HG02981 (cell line): ENCODE data around the gene AGPAT4.
"Not testable (repeated sequence)": the region's sequence is repeated elsewhere in the genome, so short reads cannot be mapped to it uniquely, and the experiment has no call there.

Experiments
- ATAC-seq: cut with Tn5 transposase; IDR thresholded peaks from one replicate; pipeline ENCODE4 v1.9.1; 2021; ENCODE audit warnings: mild to moderate bottlenecking, moderate library complexity; ENCODE audit not compliant: unreplicated experiment

Gene AGPAT4

DNA sequence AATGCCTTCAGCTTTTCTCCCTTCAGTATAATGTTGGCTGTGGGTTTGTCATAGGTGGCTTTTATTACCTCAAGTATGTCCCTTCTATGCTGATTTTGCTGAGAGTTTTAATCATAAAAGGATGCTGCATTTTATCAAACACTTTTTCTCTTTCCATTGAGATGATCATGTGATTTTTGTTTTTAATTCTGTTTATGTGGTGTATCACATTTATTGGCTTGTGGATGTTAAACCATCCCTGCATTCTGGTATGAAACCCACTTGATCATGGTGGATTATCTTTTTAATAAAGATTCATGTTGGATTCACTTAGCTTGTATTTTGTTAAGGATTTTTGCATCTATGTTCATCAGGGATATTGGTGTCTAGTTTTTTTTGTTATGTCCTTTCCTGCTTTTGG is 150.5 kb downstream of the AGPAT4 start:
- not testable (repeated sequence) for ATAC-seq

DNA sequence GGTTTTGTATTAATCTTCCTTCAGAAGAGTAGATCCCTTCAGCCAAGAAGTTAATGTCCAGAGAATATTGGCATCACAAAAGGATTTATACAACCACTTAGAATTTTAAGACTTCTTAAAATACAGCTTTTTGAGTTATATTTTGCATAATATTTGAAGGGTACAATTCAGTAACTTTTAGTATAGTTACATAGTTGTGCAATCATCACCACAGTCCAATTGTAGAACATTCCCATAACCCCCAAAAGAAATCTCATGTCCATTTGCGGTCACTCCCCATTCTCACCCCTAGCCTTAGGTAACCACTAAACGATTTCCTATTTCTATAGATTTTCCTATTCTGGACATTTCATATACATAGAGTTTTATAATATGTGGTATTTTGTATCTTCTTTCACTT is 155.9 kb downstream of the AGPAT4 start:
- ATAC-seq = no peak

DNA sequence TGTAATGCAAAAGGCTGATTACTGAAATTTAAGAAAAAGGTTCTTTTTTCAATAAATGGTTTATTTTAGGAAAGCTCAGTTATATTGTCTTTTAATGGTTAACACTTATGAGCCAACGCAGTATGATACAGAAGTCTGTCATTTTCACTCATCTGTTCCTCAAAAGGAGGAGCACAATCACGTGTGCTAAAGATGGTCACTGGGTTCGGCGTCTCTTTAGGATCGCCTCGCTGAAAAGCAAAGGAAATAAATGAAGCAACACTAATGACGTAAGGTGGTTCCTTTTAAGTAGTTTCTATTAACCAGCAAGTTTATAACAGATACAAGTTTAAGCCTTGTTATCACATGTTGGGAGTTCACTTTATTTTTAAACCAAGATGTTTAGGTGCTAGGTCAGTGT is 156.6 kb downstream of the AGPAT4 start:
- ATAC-seq = no peak

DNA sequence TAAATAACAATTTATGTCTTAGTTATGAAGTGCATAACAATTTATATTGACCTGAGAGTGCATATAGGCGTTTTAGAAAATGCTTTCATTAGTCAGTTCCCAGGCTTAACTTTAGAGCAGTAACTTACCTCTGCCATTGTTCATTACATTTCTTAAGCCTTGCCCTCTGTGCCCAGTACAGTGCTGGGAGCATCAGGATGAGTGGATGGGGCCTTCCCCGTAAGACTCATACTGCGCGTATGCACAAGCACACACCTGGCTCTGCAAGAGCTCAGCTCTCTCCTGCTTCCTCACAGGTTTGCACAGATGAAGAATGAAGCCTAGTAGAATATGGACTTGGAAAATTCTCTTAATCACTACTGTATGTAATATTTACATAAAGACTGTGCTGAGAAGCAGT is 157.3 kb downstream of the AGPAT4 start:
- ATAC-seq = no peak

DNA sequence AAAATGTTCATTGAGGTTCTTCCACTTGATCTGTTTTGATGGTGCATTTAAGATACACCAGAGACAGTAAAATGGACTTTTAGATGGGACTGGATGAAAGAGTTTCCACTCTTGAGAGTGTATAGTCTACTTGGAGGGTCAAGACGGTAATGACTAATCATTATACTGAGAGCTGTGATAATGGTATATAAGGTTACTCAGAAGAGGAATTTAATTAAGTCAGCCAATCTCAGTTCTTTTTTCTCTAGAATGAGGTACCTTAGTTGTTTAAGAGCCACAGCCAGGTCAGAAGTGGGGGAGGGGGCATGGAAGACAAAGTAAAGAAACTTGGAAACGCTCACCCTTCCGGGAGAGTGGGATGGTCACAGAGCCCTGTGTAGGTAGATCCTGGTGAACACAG is 158.4 kb downstream of the AGPAT4 start:
- ATAC-seq = no peak

DNA sequence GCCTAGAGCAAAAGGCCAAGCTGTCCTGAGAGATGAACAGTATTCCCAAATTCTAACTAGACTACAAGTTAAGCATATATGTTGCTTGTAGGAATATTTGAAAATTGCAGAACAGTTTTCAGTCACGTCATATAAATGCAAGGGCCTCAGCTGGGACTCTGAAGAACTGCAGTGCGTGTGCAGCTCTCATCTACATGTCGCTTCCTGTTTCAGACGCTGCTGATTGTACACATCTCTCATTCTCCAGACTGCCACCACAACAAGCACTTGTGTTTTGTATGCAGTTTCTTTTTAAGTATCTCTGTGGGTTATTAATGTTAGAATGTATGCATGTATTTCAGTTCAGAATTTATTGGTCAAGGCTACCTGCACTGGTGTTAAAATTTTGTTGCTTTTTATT is 162.6 kb downstream of the AGPAT4 start:
- ATAC-seq = no peak

DNA sequence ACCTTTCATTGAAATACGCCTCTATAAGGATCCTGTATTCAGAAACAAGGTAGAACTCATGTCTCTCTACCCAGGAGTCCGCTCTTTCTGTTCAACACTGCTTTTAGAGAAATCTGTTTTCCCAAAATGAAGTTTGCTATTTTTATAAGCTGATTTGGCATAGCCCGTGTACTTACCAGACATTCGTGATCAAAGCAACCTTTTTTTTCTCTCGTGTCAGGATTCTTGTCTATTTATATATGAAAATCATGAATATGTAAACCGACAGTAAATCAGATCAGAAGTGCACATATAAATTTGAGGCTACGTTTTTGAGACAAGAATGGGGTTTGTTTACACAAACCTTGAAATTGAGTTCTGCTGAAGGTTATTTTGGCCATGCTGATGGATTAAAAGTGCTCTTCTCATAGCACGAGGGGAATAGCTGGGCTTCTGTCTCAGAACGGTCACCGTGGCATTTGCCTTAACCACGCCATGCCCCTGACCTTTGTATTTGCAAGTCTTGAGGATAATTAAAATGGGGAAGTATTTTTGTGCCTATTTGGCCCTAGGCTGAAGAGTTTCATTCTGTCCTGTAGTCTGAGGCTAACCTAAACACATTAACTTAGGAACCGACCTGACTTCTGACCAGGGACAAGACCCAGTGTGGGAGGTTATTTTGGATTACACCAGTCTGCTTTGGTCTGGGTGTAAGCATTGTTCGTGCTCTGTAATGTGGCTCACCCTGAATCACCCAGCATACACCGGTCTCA is 163.7 kb downstream of the AGPAT4 start:
- ATAC-seq = no peak

DNA sequence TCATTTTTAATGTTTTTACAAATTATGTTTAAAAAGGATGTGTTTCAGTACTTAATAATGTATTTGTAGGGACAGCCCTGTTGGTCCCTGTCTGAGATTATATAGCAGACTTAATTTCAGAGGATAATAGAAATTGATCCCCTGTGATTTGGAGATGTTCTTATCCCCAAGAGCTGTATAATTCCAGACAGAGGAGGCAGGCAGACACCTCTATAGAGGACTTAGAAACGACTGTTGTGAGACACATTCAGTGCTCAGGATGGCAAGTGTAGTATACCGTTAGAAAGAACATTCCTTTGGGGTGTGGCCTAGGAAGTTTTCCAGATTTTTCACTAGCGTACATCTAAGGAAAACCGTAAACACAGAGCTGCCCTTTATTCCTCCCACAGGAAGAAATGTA is 164.5 kb downstream of the AGPAT4 start:
- ATAC-seq = no peak

DNA sequence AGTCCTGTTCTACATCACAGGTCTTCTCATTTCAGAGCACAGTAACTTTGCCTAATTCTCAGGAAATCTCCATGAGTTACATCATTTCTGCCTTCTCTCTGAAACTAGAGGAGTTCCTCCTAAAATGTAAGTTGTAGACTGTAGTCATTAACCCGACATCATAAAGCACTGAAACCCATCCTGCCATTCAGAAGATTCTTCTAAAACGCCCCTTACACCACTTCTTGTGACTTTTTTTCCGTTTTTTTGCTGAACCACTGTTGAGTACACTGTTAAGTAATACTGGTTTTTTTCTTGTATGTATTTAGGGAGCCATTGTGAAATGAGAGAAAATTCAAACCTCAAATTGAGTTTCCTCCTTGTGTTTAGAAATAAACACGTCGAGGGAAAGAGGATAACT is 164.9 kb downstream of the AGPAT4 start:
- no peak for ATAC-seq

DNA sequence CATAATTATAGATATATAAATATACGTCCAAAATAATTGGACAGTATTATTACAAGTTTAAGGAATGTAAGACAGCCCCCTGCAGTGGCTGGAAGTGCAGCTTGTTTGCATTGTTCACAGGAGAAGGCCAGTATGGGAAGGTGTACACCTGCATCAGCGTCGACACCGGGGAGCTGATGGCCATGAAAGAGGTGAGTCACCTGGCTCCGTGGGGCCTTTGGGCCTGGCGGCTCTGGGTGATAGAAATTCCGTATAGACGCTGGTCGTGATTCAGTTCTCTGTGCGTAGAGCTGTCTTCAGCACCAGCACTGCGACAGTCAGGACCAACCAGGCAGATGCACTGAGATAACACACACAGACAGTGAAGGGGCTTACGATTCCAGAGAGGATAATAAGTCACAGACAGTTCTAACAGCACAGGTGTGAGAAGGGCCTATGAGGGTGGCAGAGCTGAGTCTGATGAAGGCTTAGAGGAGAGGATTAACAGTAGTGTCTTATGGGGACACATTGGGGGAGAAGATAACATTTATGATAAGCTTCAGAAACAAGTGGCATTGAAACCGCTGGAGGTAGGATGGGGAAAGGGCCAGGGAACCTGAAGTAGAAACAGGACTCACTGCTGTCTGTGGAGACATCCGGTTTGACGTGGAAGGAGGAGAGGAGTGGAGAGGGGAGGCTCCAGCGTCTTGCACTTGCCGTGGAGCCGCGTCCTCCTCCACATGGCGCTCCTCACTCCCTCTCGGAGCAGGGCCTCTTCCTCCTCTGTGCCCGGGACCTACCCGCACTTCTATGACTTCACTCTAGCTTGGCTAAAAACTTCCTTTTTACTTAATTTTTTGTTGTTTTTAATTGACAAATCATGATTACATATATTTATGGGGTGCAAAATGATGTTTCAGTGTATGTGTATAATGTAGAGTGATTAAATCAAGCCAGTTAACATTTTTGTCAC is 165.8 kb downstream of the AGPAT4 start:
- no peak for ATAC-seq

DNA sequence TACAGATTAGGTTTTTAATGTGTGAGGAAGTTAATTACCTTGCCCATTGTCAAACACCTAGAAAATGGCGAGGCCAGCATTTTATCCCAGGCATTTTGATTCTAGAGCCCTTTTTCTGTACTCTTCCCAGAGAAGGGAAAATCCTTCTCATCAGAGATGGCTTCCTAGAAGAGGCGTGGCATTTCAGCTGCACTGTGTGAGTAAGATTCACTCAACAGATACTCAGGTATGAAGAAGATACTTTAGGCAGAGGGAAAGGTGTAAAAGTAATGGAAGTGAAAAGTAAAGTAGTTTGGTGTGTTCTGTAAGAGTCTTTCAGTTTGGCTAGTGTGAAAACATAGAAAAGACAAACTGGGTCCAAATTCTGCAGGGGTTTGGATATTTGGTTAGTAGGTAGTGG is 168.5 kb downstream of the AGPAT4 start:
- ATAC-seq = no peak

DNA sequence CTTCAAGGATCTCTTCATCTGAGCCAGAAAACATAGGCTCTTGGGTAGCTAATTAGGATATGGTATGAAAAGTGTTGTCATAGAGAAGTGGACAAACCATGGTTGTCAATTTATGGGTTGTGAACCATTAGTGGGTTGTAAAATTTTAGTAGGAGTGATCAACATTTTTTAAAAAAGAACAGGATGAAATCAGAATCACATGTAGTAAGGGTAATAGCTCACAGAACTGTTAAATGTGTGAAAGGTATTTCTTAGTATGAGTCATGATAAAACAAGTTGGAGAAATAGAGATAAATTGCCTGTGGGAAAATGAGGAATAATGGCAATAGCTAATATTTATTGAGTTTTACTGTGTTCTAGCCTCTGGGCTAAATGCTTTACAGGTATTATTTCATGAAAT is 168.9 kb downstream of the AGPAT4 start:
- no peak for ATAC-seq

DNA sequence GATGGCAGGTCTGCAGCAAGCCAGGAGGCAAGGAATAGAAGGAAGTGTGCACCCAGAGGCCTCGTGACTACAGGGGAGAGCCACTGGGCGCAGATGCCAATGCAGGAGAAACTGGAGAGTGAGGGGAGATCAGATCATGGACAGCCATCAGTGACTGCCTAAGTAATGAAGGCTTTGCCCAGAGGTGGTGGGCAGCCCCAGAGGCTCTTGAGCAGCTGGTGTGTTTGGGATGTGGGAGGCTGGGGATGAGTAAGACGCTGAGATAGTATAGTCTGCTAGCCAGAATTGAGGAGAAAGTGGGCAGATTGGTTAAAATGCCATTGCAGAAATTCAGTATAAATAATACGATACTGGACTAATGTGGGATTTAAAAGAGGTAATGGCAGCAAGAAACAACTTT is 170.4 kb downstream of the AGPAT4 start:
- no peak for ATAC-seq

DNA sequence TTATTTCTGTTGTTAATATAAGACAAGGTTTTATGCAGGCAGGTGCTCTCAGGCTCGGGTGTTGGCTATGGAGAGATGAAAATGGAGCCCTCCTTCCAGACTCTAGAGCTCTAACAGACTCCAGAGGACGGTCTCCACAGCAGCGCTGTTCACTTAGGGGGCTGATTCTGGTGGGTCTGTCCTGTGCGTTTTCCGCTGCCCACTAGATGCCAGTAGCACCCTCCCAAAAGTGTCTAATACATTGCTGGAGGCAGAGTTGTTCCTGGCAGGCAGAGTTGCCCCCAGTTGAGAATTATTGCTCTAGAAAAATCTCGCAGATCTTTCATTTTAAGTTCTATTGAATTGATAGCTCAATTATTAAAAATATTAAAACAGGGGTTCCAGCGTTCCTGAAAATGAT is 172.3 kb downstream of the AGPAT4 start:
- ATAC-seq = no peak

DNA sequence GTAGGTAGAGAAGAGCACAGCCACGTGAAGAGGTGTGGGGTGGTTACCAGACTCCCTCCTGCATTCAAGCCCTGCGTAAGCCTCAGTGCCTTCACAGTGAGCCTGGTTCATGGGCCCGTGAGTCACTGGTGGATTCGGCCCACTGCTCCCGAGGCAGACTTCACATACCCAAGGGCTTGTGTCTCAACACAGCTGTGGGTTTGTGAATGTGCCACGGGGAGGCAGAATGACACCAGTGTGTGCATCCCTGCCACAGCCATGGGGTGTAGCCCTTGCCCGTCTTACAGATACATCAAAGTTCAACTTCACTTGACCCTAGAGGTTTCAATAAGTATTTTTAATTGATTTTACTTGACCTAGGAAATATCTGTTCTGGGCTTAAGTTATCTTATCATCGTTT is 173.8 kb downstream of the AGPAT4 start:
- no peak for ATAC-seq

DNA sequence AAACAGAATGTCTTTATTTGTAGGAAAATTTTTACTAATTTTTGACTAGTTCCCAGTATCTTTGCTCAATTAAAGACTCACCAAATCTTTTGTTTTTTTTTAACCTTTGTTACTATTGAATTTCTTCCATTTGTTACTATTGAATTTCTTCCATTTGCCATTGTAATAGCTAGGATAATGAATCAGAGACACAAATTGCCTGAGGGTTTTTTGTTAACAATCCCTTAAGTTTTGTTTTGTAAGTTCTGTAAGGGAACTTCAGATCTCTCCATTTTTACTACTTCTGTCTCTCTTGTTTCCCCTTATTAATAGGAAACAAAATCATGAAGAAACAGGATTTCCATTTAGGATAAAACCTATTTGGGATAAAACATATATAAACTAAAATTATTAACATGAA is 177.9 kb downstream of the AGPAT4 start:
- no peak for ATAC-seq

DNA sequence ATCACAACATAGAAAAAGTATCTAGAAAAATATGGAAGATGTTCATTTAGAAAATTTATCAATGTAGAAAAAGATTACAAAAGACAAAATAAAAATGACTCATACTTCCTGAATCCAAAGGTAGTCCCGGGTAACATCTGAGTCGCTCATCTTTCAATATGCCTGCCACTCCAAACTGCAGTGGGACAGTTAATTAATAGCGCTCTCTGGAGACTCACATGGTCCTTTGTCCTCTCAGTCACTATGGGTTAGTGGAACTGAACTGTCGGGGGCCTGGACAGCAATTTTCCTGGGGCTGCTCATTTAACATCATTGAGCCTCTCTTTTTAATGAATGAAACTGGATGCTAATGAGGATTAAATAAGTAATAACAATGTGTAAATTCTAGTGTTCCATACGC is 178.9 kb downstream of the AGPAT4 start:
- ATAC-seq = no peak

DNA sequence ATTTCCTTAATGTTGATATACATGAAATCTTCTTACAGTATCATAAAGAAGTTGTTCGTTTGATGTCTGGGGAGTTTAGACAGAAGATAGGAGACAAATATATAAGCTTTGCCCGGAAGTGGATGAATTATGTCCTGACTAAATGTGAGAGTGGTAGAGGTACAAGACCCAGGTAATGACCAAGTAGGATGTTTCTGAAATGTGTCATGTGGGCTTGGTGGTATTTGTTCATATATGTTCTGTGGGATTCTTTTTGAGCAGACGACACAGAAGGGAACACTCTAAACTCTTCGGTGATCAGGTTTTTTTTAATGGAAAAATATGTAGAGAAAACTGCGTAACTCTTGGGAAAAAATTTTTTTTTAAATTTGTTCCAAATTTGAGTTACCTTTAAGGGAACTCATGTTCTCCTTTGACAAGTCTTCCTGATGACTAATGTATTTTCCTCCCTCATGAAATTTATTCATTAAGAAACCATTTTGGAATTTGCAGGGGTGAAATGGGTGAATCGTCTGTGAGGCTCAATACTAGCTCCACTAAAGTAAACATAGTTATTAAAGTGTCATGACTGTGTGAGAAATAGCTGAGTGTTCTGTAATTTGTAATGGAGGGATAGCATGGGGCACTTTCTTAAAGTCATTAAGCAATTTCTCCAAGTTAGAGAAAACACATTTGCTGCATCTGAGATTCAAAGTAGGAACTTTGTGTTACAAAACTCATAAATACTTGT is 181.7 kb downstream of the AGPAT4 start:
- ATAC-seq = no peak

DNA sequence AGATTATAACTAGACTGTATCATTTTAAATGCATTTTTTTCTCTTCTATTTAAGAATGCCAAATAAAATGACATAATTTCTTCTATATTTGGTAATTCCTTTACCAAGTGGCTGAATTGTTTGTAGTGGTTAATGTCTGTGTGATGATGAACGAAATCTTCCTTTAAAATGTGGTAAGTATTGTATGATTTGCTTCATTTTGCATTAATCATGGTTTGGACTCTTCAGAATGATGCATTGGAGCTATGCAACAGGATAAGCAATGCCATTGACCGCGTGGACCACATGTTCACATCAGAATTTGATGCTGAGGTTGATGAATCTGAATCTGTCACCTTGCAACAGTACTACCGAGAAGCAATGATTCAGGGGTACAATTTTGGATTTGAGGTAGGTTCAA is 182.7 kb downstream of the AGPAT4 start:
- ATAC-seq = no peak

DNA sequence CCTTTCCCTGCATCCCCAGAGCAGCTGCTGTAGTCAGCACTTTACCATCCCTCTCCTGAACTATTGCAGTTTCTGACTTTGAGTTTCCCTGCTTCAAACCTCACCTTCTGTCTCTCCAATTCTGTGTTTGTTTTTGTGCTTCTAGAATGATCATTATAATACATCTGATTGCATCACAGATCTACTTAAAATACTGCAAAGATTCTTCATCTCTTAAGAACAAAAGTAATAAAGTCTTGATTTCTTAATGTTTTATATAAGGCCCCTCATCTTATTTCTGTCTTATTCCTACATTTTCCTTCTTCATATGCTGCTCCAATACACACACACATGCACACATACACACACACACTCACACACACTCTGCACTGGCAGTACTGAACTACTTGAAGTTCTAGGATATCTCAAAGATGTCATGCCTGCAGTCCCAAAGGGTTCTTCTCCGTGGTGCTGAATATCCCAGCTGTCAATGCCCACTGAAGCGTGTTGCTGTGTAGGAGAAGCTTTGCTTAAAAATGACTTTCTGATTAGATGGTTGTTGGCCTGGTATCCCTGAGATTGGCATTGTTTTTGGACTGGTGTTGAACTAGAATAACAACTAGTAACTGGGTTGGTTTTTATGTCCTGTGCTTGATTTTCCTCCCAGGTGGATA is 185.1 kb downstream of the AGPAT4 start:
- ATAC-seq = no peak

DNA sequence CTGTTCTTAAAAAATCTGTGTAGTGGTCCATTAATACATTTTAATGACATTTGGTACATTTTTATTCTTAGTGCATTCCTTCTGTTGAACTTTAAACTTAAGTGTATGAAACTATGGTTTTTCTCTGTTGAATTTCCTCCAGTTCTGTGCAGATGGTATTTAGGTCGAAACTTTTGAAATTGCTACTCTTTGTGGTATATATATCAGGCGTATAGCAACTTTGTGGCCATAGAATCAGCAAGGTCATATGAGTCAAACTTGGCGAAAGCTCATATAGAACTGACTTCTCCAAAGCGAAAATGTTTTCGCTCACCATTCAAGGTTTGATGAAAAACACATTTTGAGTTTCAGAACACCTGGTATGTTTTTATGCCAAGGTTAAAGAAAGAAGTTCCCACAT is 188.6 kb downstream of the AGPAT4 start:
- ATAC-seq = no peak
